GM21515 (cell line): ENCODE results near the gene RNU1-4.
"Not testable (repeated sequence)": the region's sequence is repeated elsewhere in the genome, so short reads cannot be mapped to it uniquely, and the experiment has no call there.

Source experiments
- ATAC-seq: cut with Tn5 transposase; IDR thresholded peaks from one replicate; pipeline ENCODE4 v1.9.1; 2021; ENCODE audit not compliant: unreplicated experiment

The RNU1-4 gene

DNA sequence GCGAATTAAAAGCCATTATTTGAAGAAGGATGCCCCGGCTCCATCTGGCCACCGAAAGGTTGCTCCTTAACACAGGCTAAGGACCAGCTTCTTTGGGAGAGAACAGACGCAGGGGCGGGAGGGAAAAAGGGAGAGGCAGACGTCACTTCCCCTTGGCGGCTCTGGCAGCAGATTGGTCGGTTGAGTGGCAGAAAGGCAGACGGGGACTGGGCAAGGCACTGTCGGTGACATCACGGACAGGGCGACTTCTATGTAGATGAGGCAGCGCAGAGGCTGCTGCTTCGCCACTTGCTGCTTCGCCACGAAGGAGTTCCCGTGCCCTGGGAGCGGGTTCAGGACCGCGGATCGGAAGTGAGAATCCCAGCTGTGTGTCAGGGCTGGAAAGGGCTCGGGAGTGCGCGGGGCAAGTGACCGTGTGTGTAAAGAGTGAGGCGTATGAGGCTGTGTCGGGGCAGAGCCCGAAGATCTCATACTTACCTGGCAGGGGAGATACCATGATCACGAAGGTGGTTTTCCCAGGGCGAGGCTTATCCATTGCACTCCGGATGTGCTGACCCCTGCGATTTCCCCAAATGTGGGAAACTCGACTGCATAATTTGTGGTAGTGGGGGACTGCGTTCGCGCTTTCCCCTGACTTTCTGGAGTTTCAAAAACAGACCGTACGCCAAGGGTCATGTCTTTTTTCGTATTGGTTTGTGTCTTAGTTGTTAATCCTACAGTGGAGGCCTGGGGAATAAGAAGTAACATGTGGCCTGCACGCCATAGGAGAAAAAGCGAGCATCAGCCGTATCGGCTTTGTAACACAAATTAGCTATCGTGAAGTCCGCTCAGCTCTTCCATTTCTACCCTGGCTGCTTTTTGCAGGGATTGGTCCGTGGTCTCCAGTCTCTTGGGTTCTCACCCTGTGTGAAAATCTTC is at the start of gene RNU1-4:
RNU1-4 (plus strand) TSS at position 470 of the 918 bp plus-strand sequence.
- ATAC-seq = peak; percentile 88

DNA sequence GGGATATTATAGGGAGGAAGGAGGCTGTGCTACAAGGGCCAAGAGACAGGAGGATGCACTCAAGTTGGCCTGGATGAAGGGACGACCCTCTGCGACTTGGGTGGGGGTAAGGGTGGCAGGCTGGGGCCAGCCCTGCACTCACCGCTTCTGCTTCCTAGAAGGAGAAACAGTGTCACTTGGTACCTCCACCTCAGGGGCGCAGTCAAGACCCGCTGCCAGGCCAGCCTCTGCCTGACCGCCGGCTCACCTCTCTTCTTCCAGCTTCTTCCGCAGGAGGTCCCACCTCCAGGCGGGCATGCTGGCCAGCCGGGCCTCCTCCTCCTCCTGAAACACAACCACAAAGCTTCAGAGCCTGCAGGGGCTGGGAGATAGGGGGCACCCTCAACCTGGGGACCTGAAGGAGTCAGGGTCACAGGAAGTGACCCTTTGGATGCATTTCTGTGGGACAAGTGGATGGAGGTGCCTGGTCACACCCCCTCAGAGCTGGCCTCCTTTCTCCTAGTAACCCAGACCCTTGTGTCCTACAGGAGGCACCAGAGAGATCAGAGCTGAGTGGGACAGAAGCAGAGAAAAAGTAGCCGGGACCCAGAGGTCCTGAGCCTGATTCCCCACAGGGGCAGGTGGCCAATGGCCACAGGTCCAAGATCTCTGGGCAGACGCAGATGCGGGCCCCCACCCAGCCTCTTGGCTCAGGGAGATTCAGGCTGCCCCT is 49.2 kb upstream of the RNU1-4 start:
- not testable (repeated sequence) for ATAC-seq

DNA sequence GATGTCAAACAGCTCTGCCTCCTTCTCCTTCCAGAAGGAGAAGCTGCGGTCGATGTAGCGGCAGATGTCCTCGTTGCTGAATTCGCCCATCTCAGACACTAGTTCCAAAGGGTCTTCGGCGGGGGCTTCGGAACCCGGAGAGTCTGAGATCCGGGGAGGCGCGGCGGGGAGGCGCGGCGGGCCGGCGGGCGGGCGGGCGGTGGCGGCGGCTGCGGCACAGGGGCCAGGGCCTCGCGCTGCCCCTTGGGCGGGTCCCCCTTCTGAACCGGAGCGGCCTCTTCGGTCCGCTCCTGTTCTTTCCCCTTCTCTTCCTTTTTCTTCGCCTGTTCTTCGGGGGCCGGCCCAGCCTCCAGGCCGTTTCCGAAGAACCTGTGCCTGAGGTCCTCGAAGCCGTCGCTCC is 48.0 kb upstream of the RNU1-4 start:
- ATAC-seq = not testable (repeated sequence)

DNA sequence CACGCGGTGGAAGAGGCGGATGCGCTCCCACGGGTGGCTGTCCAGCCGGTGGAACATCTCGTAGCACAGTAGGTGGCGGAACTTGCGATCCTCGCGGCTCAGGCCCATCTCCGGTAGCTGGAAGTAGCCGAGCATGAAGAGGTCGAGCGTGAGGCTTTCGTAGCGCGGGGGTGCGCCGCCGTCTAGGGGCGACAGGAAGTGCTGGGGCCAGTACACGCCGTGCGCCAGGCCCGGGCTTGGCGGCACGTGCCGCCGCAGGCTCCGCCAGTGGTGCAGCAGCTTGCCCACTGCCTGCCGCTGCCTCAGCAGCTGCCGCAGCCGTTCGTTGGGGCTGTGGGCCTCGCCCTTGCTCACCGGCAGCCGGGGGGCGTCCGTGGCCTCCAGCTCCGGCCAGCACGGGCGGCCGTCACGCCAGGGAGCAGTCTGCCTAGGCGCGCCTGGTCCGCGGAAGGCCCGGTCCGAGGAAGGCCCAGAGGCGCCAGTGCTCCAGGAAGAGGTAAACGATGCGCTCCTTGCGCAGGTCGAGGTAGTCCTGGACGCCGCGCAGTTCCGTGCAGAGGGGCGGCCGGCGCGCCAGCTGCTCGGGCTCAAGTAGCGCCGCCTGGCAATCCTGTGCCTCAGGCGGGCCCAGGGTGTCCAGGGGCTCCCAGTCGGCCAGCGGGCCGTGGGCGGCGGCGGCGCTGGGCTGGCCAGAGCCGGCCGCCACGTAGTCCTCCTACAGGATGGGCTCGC is 47.4 kb upstream of the RNU1-4 start:
- ATAC-seq = not testable (repeated sequence)

DNA sequence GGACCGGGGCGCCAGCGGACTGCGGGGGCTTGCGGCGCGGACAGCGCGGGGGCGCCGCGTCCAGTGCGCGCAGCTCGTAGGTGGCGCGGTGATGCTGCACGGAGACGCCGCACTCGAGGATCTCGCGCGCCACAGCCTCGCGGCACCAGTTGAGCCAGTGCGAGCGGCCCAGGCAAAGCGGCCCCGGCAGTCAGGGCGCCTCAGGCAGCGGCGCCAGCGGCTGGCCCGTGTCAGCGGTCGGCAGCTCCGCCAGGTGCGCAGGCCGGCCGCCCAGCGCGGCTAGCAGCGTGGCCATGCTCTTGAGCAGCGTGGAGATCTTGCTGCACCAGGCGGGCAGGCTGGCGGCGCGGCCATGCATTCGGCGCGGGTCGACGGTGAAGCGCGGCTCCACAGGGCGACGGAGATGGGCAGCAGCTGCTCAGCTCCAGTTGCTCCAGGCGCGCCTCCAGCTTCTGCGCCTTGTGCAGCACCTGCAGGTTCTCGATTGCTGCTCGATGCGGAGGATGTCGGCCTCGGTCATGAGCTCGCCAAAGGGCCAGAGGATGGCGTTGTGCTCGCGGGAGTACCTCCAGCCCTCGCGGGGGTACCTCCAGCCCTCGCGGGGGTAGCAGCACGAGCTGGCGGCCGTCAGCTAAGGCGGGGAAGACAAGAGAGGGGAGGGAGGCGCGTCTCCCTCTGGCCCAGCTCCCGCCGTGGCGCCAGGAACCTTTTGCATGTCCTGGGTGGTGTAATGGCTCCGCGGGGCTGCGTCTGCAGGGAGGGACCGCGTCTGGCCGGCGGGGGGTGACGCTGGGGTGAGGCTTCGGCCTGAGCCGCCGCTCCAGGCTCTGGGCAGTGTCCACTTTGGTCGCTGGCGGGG is 46.6 kb upstream of the RNU1-4 start:
- ATAC-seq = not testable (repeated sequence)

DNA sequence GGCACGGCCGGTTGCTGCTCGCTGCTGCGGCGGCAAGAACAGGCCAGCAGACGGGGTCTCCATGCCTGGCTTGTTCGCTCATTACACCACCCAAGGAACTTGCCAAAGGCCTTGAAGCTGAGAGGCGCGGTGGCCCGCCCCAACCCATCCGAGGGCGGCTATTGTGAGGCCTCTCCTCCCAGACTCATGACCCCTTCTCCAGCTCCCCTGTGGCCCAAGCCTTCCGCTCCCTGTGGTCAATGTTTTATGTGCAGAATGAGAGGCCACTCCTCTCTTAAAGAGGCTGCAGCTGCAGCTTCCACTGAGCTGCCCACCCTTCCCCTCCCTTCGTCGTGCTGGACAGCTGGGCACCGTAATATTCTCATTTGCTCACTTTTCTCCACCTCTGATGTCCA is 46.0 kb upstream of the RNU1-4 start:
- ATAC-seq = not testable (repeated sequence)

DNA sequence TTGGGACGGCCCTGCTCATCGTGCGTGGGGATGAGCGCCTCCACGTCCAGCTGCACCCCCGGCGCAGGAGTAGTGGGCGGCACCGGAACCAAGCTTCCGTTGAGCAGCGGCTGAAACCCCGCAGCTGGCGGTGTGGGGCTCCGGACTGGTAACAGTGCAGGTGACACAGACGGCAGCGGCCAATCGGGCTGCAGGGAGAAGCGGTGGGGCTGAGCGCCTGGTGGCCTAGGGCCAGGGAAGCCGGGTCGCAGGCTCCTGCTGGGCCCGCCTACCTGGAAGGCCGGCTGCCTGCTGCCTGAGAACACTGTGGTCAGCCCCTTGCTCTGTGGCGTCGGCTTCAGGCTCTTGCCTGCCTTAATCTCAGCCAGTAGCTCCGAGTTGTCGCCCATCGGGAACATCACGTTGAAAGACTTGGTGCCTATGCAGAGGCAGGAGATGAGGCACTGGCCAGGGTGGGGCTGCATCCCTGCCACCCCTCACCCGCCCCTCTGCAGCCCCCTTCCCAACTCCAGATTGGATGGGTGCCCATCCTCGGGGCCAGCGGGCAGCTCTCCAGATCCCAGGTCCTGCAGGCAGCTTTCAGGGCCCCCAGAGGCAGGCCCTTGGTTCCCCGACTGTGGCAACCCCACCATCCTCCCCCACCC is 43.7 kb upstream of the RNU1-4 start:
- ATAC-seq = not testable (repeated sequence)

DNA sequence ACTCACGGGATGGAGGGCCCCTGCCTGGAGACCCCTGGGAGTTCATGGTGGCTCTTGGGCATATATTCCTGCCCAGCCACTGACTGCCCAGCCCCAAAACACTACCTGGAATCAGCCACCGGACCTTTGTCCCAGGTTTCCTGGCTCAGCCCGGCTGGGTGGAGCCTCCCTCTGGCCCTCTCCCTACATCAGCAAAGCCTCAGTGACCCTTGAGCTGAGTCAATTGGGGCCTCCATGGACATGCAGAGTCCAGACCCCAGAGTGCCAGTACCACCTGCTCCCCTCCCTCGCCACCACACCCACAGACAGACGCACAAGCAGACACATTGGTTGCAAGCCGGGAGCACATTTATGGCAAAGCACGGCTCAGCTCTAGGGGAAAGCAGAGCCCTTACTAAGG is 43.2 kb upstream of the RNU1-4 start:
- not testable (repeated sequence) for ATAC-seq

DNA sequence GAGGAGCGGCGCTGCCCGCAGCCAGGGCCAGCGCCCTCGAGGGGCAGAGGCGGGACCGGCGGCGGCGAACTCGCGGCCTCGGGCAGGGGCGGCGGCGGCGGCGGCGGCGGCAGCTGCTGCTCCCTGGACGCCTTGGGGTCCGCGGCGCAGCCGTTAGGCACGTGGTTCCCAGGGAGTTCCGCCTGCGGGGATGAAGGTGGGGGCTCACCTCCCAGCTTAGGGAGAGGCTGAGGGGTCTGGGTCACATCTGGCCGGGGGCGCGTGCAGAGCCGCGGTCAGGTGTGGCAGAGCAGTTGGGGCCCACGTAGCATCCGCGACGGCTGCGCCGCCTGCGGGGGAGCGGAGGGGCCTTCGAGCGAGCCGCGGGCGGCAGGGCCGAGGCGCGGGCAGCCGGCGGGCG is 40.9 kb upstream of the RNU1-4 start:
- ATAC-seq = not testable (repeated sequence)

DNA sequence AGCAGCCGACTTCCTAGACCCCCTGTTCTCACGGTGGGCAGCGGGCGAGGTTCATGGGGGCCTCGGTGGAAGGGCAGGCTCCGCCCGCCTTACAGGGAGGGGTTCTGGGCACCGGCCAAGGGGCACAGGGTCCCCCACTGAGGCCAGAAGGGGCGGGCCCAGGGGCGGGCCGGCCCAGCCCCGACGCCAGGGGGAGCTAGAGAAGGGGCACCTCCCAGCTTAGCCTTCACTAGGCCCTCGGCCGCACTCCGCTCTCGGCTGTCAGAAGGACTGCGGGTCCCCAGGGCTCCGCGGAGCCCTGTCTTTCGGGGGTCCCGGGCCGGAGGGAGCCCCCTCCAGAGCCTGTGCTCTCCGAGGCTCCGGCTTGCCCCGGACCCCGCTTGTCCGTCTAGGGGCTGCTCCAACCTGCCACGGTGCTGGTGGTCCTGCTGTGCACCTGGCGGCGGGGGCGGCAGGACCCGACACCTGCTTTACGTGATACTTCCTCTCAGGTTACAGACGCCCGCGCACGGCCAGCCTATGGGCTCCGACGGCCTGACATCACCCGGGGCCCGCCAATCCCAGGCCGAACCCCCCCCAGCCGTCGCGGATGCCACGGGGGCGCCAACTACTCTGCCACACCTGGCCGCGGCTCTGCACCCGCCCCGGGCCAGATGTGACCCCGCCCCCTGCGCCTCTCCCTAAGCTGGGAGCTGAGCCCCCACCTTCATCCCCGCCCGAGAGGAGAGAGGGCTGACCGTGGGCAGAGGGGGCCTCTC is 40.0 kb upstream of the RNU1-4 start:
- ATAC-seq = not testable (repeated sequence)

DNA sequence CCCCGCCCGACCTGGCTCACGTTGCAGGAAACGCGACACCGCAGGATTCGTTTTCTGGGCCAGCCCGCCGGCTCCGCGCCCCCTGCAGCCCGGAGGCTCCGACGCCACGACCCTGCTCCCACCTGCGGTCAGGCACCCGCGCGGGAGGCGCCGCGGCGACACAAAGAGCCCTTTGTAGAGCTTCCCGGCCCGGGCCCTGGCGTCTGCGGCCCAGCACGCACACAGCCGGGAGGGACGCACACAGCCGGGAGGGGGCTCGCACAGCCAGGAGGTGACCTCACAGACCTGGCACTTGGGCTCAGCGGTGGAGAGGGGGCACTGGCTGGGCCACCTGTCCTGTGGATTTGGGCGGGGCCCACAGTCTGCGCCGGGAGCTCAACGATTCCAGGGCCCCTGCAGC is 39.1 kb upstream of the RNU1-4 start:
- ATAC-seq = not testable (repeated sequence)

DNA sequence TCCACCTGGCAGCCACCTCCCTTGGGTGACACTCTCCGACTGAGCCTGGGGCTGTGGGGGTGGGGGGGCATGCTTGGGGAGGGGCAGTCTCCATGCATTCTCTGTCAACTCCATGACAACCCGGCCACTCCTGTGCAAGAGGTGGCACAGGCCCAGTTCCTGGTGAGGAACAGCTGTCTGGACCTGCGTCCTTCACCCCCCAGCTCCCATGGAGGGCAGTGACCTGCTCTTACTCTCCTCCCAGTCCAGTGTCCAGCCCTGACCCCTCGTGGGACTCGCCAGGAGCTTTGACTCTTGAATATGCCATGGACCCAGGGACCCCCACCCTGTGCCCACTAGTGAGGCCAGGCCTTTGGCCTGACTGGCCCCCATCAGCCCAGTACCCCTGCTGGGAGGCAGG is 38.0 kb upstream of the RNU1-4 start:
- not testable (repeated sequence) for ATAC-seq

DNA sequence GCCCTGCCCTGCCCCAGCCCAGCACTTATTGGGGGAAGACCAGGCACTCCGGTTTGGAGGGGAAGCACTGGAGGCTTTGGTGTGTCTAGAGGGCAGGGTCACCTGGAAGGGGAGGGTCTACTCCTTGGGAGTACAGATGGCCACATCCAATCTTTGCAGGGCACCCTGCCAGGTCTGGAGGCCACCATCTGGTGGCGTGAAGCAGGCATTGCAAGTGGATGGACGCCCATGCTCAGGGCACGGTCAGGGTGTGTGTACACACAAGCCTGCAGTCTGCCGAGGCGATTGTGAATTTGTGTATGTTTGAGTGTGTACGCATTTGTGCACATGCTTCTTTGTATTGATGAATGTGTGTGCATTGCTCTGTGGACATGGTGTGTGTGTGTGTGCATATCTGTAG is 37.2 kb upstream of the RNU1-4 start:
- ATAC-seq = not testable (repeated sequence)

DNA sequence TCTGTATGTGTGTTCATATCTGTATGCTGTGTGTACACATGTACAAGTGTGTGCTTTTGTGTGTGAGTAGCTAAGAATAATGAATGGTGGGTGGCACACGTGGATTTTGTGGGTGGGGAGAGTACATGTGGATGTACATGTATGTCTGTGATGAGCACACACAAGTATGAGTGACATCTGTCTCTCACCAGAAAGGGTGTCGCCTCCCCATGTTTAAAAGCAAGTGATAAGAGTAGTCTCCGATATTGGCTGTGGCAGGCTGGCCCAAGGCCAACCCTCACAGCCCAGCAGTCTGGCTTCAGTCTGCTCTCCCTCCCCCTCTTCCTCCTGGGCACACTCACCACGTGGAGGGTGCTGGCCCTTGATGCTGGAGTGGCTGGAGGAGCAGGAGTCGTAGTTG is 36.7 kb upstream of the RNU1-4 start:
- not testable (repeated sequence) for ATAC-seq

DNA sequence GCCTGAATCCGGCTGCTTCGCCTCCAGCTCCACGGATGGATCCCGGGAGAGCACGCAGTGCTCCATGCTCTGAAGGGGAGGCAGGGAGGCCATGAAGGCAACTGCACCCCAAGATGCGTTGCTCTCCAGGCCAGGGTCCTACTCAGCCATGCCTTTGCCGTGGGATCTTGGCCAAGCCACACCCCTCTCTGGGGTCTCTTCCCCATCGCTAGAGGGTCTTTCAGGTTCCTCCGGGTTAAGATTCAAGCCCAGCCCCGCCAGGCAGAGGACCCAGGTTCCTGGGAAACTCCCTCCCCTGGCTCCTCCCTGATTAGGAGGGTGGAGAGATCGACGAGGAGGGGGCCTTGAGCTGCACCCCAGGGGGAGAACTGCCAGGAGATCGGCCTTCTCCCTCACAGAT is 36.2 kb upstream of the RNU1-4 start:
- not testable (repeated sequence) for ATAC-seq

DNA sequence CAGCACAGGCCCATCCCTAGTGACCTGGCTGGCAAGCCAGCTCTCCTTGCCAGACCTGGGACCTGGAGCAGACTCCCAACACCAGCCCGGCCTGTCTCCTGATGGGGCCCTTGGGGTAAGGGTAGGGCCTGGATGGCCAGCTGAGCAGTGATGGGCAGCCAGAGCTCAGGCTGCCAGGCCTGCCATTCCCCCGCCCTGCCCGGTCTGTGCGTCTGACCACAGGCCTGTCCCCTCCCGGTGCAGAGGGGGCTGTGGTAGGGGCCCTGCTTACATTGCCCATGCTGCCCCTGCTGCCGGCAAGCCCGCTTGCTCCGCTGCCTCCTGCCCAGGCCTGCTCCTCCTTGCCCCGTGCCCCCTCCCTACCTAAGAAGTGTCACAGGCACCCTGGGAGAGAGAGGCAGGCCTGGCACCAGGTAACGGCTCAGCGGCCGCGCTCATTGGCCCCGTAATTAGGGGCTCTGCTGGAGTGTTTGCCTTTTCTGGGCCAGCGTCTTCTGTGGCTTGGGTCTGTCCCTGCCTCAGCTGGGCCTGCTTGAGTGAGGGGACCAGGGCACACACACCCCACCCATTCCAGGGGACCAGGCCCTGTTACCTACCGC is 35.7 kb upstream of the RNU1-4 start:
- not testable (repeated sequence) for ATAC-seq

DNA sequence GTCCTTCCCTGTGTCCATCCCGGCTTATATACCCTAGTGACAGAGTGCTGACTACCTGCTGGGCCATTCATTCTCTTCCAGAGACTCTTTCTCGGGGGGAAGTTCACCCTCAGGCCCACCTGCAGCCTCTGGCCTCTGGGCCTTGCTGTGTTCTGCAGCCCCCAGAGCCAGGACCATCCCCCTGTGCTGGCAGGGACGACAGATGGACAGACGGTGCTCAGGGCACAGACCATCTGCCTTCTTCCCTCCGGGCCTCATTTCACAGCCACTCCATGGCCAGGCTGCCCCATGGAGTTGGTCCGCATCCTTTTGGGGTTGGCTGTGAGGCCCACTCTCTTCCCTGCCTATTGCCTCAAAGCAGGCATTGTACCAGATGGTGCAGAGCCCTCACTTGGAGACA is 34.0 kb upstream of the RNU1-4 start:
- not testable (repeated sequence) for ATAC-seq
